Activated gamma-delta T cell treated with anti-CD3 and anti-CD28 coated beads, Interleukin-2, amount 50 U/mL, for 16 hours (primary cell): Measurements from ENCODE around the gene SF3B3.

ENCODE experiments used
- DNase-seq: peaks from one replicate; pipeline ENCODE4 v3.0.0-alpha.2; 2020; ENCODE audit warnings: low read depth

The SF3B3 gene

DNA sequence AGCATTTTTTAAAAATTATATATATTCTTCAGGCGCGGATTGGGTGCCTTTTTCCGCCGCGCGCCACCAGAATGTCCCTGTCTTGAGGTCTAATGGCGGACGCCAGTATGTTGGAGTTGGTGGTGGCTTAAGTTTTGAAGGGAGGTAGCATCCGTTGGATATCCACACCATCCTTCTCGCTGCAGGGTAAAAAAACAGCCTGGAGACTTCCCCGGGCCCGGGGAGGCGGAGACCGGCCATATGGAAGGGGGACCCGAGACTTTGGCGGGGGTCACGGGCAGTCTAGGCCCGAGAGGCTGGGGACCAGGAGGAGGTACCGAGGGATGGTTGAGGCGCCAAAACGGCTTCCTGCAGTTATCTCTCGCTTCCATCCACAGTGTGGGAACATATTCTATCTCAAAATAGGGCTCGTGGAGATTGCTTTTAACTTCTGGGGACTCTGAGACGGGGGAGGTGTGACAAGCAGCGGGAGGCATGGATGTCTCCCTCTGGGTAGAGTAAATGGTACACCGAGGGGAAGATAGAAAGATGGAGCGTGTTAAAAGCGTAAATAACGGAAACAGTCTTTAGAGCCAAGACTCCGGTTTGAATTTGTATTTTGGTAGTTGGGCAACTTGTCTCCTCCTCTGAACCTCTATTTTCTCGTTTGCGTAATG, at the start of gene SF3B3:
Gene SF3B3, plus strand, starts transcription at position 74 of the 656 bp plus-strand sequence. CDS start 2,841 bp downstream, outside the sequence.
- peak; percentile 56 for DNase-seq

DNA sequence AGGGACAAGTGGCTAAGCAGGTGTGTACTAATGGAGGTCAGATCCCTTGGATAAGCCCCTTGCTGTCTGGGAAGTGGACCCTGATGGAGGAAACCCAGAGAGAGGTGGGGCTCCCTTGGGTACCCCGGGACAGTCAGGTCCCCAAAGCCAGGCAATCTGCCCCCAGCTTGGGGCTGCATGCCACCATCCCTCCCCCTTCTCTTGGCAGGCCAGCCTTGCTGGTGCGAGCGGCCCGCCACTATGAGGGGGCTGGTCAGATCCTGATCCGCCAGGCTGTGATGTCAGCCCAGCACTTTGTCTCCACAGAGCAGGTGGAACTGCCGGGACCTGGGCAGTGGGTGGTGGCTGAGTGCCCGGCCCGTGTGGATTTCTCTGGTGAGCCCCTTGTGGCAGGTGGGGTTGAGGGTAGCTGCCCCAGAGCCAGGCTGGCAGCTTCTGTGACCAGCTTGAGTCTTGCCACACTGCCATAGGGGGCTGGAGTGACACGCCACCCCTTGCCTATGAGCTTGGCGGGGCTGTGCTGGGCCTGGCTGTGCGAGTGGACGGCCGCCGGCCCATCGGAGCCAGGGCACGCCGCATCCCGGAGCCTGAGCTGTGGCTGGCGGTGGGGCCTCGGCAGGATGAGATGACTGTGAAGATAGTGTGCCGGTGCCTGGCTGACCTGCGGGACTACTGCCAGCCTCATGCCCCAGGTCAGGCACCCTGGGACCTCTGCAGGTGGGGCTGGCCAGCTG, 49.1 kb upstream of the SF3B3 start:
- DNase-seq = no peak

GRCh38 chr16:70475054-70475871, 48.4 kb upstream of the SF3B3 start:
- no peak for DNase-seq

DNA sequence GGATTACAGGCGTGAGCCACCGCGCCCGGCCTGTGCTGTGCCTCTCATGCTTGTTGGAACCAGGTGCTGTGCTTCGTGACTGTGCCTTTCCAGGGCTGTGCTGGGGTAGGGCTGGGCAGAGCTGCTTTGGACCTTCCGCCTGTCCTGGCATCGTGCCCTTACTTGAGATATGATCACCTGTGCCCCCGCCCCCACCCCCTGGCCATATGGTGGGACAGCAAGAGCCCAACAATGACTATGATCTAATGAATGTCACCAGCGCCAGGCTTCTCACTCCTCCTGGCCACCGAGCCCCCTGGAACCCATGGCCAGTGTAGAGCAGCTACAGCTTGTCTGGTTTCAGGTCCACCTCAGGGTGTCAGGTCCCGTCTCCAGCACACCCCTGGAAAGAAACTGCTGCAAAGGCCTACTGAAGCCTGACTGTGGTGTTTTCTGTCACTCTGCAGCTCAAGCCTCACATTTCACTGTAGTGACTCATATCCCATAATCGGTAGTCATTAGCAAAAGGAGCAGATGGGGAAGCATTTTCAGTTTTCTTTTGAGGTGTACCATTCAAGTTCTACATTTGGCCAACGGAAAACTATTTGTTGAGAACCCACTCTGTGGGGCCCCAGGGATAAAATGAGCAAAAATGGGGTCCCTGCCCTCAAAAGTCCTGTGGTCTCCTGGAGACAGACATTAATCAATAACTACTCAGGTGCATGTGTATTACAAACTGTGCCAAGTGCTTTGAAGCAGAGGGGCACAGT, 47.2 kb upstream of the SF3B3 start:
- no peak for DNase-seq

DNA sequence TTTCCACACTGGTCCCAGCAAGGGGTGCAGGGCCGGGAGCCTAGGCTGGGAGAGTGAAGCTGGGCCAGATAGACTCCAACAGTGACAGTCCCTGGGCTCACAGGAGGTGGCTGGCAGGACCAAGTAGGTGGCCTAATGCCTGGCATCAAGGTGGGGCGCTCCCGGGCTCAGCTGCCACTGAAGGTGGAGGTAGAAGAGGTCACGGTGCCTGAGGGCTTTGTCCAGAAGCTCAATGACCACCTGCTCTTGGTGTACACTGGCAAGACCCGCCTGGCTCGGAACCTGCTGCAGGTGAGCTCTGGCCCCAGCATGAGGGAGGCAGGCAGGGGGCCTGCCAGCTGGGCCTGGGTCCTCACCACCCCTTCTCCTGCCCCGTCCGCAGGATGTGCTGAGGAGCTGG, 45.4 kb upstream of the SF3B3 start:
- no peak for DNase-seq

DNA sequence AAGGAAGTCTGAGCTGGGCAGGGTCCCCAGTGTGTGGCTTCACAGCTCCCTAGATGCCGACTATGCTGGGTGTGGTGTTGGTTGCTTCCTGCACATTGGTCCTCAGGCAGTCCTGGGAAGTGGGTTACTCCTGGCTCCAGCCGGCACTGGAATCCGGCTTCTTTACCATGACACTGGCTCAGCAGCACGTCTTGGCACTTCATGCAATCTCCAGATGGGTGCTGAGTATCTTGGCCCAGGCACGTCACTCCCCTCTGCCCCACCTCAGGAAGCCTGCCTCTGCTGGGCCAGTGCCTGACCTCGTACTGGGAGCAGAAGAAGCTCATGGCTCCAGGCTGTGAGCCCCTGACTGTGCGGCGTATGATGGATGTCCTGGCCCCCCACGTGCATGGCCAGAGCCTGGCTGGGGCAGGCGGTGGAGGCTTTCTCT, 44.7 kb upstream of the SF3B3 start:
- no peak for DNase-seq

DNA sequence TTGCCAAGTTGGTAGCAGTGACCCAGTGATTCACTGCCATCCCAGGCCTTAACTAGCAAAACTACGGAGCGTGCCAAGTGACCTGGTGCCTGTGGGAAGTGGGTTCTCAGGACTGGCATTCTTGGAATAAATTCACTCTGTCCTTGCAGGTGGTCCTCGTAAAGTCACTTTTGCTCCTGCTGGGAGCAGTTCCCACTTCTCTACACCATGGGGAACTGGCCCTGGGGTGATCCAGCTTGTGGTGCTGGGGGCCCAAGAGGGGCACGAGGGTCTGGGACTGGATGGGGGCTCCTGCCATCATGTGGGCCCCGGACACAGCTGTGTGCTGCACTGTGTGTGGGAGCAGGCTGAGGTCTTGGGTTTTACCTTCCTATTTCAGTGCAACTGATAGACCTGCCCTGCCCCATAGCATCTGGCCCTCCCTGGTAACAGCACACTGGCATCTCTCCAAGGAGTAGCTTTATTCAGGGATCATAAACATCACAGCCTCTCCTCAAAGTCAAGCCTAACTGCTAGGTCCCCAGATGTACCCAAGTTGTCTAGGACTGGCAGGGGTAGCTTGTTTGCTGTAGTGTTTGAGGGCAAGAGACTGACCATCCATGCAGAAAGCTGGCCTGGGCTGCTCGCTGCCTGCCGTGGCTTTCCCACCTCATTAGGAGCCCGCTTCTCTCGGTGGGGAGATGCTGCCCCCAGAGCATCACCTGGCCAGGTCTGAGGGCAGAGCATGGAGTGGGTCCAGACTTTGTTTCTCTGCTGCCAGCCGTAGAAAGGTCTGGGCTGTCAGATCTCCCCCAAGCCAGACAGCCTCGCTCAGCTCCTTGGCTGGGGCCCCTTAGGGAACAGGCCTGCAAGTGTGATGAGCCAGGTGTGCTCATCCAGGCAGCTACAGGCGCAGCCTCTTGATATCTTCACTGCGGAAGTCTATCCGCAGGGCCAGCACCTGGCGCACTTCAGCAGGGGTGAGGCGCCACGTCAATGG, 43.2 kb upstream of the SF3B3 start:
- DNase-seq = no peak

- DNase-seq = no peak
Observed at GRCh38 chr16:70481929-70482536, 41.6 kb upstream of the SF3B3 start.

- no peak for DNase-seq
Observed at GRCh38 chr16:70482624-70483023, 41.0 kb upstream of the SF3B3 start.

- DNase-seq = no peak
Observed at GRCh38 chr16:70483426-70483825, 40.2 kb upstream of the SF3B3 start.

DNA sequence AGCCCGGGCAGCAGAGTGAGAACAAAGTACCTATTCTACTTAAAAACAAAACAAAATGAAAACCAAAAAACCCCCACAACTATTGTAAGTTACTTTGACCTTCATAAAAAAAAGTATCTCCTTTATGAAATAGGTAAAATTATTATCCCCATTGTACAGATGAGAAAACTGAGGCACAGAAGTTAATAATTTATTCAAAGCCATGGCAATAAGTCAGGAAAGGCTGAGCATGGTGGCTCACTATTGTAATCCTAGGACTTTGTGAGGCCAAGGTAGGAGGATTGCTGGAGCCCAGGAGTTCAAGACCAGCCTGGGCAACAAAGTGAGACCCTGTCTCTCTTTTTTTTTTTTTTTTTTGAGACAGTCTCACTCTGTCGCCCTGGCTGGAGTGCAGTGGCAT, 38.7 kb upstream of the SF3B3 start:
- DNase-seq = no peak

GRCh38 chr16:70490261-70490660, 33.4 kb upstream of the SF3B3 start:
- no peak for DNase-seq

- no peak for DNase-seq
Observed at GRCh38 chr16:70493802-70494201, 29.8 kb upstream of the SF3B3 start.

DNA sequence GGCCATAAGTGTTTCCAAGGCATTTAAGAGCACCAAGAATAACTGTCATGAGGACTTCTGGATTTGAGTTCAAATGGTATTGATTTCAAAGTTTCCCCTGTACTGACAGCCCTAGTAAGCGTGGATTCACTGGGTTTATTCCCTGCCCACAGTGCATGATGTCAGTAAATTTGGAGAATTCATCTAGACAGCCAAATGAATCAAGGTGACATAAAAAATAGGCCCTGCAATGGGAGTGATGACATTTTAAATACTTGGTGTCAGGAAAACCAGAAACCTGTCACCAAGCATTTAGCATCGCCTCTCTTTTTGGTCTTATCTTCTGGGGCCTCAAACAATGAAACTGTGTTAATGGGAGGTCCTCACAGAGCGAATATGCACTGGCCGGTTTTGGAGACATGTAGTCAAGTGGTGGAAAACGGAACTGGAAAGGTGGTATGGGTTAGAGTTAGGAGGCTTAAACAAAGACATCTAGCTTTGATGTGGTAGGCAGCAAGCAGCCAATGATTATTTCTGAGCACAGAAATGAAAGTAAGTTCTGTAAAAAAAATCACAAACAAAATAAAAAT, 29.3 kb upstream of the SF3B3 start:
- no peak for DNase-seq

GRCh38 chr16:70494777-70495176, 28.8 kb upstream of the SF3B3 start:
- no peak for DNase-seq

DNA sequence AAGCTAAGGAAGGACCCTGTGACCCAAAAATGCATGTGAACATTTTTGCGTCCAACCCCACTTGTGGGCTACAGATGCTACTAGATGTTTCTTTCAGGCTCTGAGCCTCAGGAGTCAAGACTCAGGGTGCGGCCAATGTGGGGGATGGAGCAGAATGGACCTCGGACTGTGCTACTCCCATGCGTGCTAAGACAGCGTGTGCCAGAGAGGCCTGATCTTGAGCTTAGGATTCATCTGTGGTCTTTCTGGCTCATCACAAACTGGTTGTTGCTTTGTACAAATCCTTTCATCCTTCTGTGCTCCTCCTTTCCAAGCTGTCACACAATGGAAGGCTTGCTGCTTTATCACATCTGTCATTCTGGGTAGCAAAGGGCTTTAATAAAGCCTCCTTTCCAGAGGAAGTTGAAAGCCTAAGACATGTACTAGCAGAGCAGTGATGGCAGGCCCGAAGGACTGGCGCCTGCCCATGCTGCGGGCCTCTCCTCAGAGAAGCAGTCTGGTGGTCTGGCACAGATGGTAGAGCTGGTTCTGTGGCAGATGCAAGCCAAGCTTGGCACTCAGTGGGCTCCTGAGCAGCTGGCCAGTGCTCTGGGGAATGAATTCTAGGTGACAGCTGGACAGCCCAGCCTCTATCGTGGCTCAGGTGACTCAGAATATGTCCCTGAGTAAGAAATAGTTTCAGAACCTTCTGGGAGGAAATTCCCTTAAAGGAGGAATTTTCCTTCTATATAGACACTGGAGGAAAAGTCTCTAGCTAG, 28.0 kb upstream of the SF3B3 start:
- no peak for DNase-seq

GRCh38 chr16:70496513-70496912, 27.1 kb upstream of the SF3B3 start:
- DNase-seq = no peak

DNA sequence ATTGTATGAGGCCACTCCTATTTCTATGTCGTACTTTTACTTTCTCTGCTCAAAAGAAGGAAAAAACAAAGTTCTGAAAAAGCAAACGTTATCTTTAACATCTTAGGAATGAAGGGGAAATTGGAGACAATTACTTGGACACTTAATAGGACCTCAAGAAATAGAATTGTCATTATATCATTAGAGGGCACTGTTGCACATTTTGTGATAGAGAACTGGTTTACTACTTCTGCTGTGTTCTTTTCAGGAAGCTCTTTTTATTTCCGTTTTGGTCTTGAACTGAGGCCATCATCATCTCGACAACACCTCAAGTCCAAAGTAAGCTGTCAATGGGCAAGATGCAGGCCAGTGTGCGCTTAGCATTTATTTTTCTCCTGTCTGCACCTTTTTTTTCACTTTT, 14.9 kb upstream of the SF3B3 start:
- DNase-seq = no peak

DNA sequence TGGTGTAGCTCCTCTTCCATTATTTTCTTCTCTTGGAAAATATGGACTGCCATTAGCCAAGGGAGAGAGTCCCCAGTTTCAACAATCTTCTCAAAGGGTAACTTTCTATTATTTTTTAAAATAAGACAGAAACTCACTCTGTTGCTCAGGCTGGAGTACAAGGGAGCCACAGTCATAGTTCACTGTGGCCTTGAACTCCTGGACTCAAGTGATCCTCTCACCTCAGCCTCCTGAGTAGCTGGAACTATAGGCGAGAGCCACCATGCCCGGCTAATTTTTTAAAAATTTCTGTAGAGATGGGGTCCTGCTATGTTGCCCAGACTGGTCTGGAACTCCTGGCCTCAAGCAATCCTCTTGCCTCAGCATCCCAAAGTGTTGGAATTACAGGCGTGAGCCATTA, 13.4 kb upstream of the SF3B3 start:
- DNase-seq = no peak
